H9 (cell line): ENCODE results near the gene HECTD3. TPM values are rescaled to one million over a fixed set of nuclear protein-coding genes. Genes with fewer than 3 reads are reported as not detected.

Experiments
- DNase-seq: peaks from one replicate; pipeline ENCODE4 v3.0.0-alpha.2; 2017
- H2AFZ ChIP-seq: one replicate; pipeline ENCODE4 v1.6.1; 2013; ENCODE audit warnings: mild to moderate bottlenecking, low read length, control low read depth, moderate library complexity
- H2AK5ac ChIP-seq: 2 replicates; pipeline ENCODE4 v1.6.1; 2013; ENCODE audit warnings: low read length, control low read depth, mixed read lengths; ENCODE audit not compliant: insufficient read length
- H2BK120ac ChIP-seq: one replicate; pipeline ENCODE4 v1.6.1; 2013; ENCODE audit warnings: low read depth, mild to moderate bottlenecking, low read length, control low read depth, inconsistent platforms; ENCODE audit not compliant: poor library complexity, severe bottlenecking
- H2BK12ac ChIP-seq: 2 replicates; pipeline ENCODE4 v1.6.1; 2013; ENCODE audit warnings: low read length, control low read depth, mixed read lengths, low read depth; ENCODE audit not compliant: insufficient read length
- H2BK15ac ChIP-seq: 2 replicates; pipeline ENCODE4 v1.6.1; 2013; ENCODE audit warnings: low read depth, low read length, control low read depth
- H2BK20ac ChIP-seq: one replicate; pipeline ENCODE4 v1.6.1; 2013; ENCODE audit warnings: low read depth, mild to moderate bottlenecking, low read length, control low read depth, inconsistent platforms; ENCODE audit not compliant: poor library complexity, severe bottlenecking
- H2BK5ac ChIP-seq: 2 replicates; pipeline ENCODE4 v1.6.1; 2013; ENCODE audit warnings: low read length, control low read depth, mixed read lengths; ENCODE audit not compliant: insufficient read length
- H3K14ac ChIP-seq: 2 replicates; pipeline ENCODE4 v1.6.1; 2013; ENCODE audit warnings: low read length, control low read depth; ENCODE audit not compliant: insufficient read depth
- H3K18ac ChIP-seq: 2 replicates; pipeline ENCODE4 v1.6.1; 2013; ENCODE audit warnings: low read depth, mild to moderate bottlenecking, mixed read lengths, low read length, control low read depth; ENCODE audit not compliant: insufficient read length
- H3K23ac ChIP-seq: 2 replicates; pipeline ENCODE4 v1.6.1; 2013; ENCODE audit warnings: low read length, control low read depth, mixed read lengths, low read depth; ENCODE audit not compliant: insufficient read length
- H3K23me2 ChIP-seq: 2 replicates; pipeline ENCODE4 v1.6.1; 2013; ENCODE audit warnings: low read depth, mild to moderate bottlenecking, mixed read lengths, low read length, control low read depth; ENCODE audit not compliant: insufficient read length, poor library complexity, severe bottlenecking
- H3K27ac ChIP-seq: 2 replicates; pipeline ENCODE4 v1.5.1; 2013; ENCODE audit warnings: low read length, control low read depth, mixed read lengths, low read depth; ENCODE audit not compliant: insufficient read length
- H3K27me3 ChIP-seq: 2 replicates; pipeline ENCODE4 v1.6.1; 2013; ENCODE audit warnings: low read length, control low read depth, inconsistent platforms; ENCODE audit not compliant: insufficient read depth
- H3K4ac ChIP-seq: 2 replicates; pipeline ENCODE4 v1.6.1; 2013; ENCODE audit warnings: low read depth, mild to moderate bottlenecking, control low read depth, inconsistent platforms, low read length, moderate library complexity
- H3K4me1 ChIP-seq: 2 replicates; pipeline ENCODE4 v1.6.1; 2013; ENCODE audit warnings: low read length, control low read depth, inconsistent platforms; ENCODE audit not compliant: insufficient read depth
- H3K4me2 ChIP-seq: 2 replicates; pipeline ENCODE4 v1.6.1; 2013; ENCODE audit warnings: low read length, control low read depth, mixed read lengths; ENCODE audit not compliant: insufficient read length, insufficient read depth
- H3K56ac ChIP-seq: 2 replicates; pipeline ENCODE4 v1.6.1; 2013; ENCODE audit warnings: low read depth, mild to moderate bottlenecking, mixed read lengths, low read length, control low read depth; ENCODE audit not compliant: insufficient read length
- H3K79me1 ChIP-seq: 2 replicates; pipeline ENCODE4 v1.6.1; 2013; ENCODE audit warnings: low read depth, mild to moderate bottlenecking, moderate library complexity, low read length, control low read depth, inconsistent platforms; ENCODE audit not compliant: insufficient read depth, poor library complexity, severe bottlenecking
- H3K79me2 ChIP-seq: 2 replicates; pipeline ENCODE4 v1.6.1; 2013; ENCODE audit warnings: low read length, control low read depth, inconsistent platforms; ENCODE audit not compliant: insufficient read depth
- H3K9ac ChIP-seq: 2 replicates; pipeline ENCODE4 v1.6.1; 2013; ENCODE audit warnings: low read length, control low read depth, mixed read lengths; ENCODE audit not compliant: insufficient read length; ENCODE audit errors: extremely low read depth
- H3K9me3 ChIP-seq: one replicate; pipeline ENCODE4 v1.6.1; 2013; ENCODE audit warnings: low read depth, low read length, inconsistent platforms; ENCODE audit not compliant: control insufficient read depth
- H3T11ph ChIP-seq: one replicate; pipeline ENCODE4 v1.6.1; 2013; ENCODE audit warnings: mild to moderate bottlenecking, low read length, control low read depth, inconsistent platforms
- H4K20me1 ChIP-seq: one replicate; pipeline ENCODE4 v1.6.1; 2013; ENCODE audit not compliant: control insufficient read depth, insufficient read length, insufficient read depth
- H4K5ac ChIP-seq: 2 replicates; pipeline ENCODE4 v1.6.1; 2013; ENCODE audit warnings: low read depth, mild to moderate bottlenecking, mixed read lengths, low read length, control low read depth; ENCODE audit not compliant: insufficient read length
- H4K8ac ChIP-seq: replicated peaks from 2 replicates; pipeline ENCODE4 v1.6.1; 2013; ENCODE audit warnings: low read length, control low read depth, mixed read lengths, low read depth; ENCODE audit not compliant: insufficient read length
- H4K91ac ChIP-seq: 2 replicates; pipeline ENCODE4 v1.6.1; 2013; ENCODE audit warnings: low read depth, mild to moderate bottlenecking, moderate library complexity, mixed read lengths, low read length, control low read depth; ENCODE audit not compliant: insufficient read length
- H3K27ac Mint-ChIP-seq, 3 experiments: 2 replicates in 2 of 3; 3 replicates in 1 of 3; pipeline ENCODE4 v1.8.0; 2020 to 2021; ENCODE audit warnings: mixed read lengths in 3 of 3, mild to moderate bottlenecking in 1 of 3, moderate library complexity in 1 of 3
- H3K27me3 Mint-ChIP-seq: 2 replicates; pipeline ENCODE4 v1.8.0; 2021; ENCODE audit warnings: low read depth, mild to moderate bottlenecking, moderate library complexity, mixed read lengths
- H3K36me3 Mint-ChIP-seq, 3 experiments: 2 replicates in 2 of 3; 3 replicates in 1 of 3; pipeline ENCODE4 v1.8.0; 2020 to 2021; ENCODE audit warnings: low read depth in 3 of 3, mixed read lengths in 3 of 3; ENCODE audit not compliant: insufficient read depth in 1 of 3
- H3K4me1 Mint-ChIP-seq, 2 experiments: 2 replicates each; pipeline ENCODE4 v1.8.0; 2020; ENCODE audit warnings: mixed read lengths in 2 of 2
- H3K4me3 Mint-ChIP-seq, 2 experiments: 2 replicates in 1 of 2; 3 replicates in 1 of 2; pipeline ENCODE4 v1.8.0; 2020 to 2021; ENCODE audit warnings: mild to moderate bottlenecking in 2 of 2, mixed read lengths in 2 of 2, moderate library complexity in 1 of 2
- H3K9me3 Mint-ChIP-seq, 2 experiments: 2 replicates in 1 of 2; 3 replicates in 1 of 2; pipeline ENCODE4 v1.8.0; 2020; ENCODE audit warnings: mild to moderate bottlenecking in 2 of 2, mixed read lengths in 2 of 2, moderate library complexity in 1 of 2
- WGBS: extraction: QIAGEN DNeasy Blood & Tissue Kit; methylation state at CpG from one replicate; pipeline ENCODE4 v1.1.7; 2013; ENCODE audit warnings: missing lambda C conversion rate, low lambda C conversion rate, mixed read lengths; ENCODE audit not compliant: insufficient read length; ENCODE audit errors: extremely low coverage; 5-methylcytosine and 5-hydroxymethylcytosine counted together
- total RNA-seq: library from RNA; stranded (reverse); gene quantifications from 2 replicates; pipeline ENCODE4 v1.2.1, GENCODE V29; 2021
- TF ChIP-seq, protein P1 (sequence below): fragments of 200-600 bp; sonication (generic); conservative IDR thresholded peaks from 3 replicates; pipeline ENCODE4 v1.8.0; 2021; ENCODE audit warnings: antibody characterized with exemption, mild to moderate bottlenecking

Gene HECTD3
- total RNA-seq, 1 experiment from 2014 or later, result 36.0 TPM

DNA sequence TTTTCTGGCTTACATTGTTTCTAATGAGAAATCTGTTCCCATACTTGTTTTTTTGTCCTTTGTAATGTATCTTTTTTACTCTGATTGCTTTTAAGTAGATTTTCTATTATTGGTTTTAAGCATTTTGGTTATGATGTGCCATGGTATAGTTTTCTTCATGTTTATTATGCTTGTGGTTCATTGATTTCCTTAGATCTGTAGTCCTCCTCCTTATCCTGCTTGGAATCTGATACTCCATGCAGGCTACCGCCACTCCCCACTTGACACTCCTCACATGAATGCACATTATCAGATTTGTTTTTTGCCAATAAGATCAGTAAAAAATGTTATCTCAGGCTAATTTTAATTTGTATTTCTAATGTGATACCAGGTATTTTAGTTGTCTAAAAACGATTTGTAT lies 21.7 kb upstream of the HECTD3 start:
- Histone ChIP-seq H3K18ac (no peak overlapping the region), H2AFZ (no peak overlapping the region), H3K79me2 (no peaks in the 10 kb centered on the region), H3K23ac (no peak overlapping the region), H3K4me2 (no peak overlapping the region), H3T11ph (no peak overlapping the region), H3K4me1 (no peaks in the 10 kb centered on the region), H3K27me3 (no peaks in the 10 kb centered on the region), H2BK12ac (no peak overlapping the region), H3K23me2 (no peaks in the 10 kb centered on the region), H3K14ac (no peak overlapping the region), H3K27ac (no peak overlapping the region), H3K9ac (no peak overlapping the region), H4K91ac (no peak overlapping the region), H2BK15ac (no peak overlapping the region), H2AK5ac (no peak overlapping the region), H3K56ac (no peak overlapping the region), H3K79me1 (no peaks in the 10 kb centered on the region), H3K4ac (no peak overlapping the region), H2BK20ac (no peak overlapping the region), H4K8ac (no peak overlapping the region), H3K9me3 (no peaks in the 10 kb centered on the region), H2BK120ac (no peak overlapping the region), H2BK5ac (no peak overlapping the region), H4K20me1 (no peaks in the 10 kb centered on the region), H4K5ac (no peak overlapping the region)
- H3K36me3 Mint-ChIP-seq, result no peaks in the 10 kb centered on the region
- H3K27me3 Mint-ChIP-seq, result no peaks in the 10 kb centered on the region
- DNase-seq, result no peak
- H3K27ac Mint-ChIP-seq, result 0 out of 7 replicates have a peak overlapping the region, but pooled peaks of 1 of the 3 experiments have one; percentile 12
- no peak overlapping the region for H3K4me3 Mint-ChIP-seq
- TF ChIP-seq, protein P1, sequence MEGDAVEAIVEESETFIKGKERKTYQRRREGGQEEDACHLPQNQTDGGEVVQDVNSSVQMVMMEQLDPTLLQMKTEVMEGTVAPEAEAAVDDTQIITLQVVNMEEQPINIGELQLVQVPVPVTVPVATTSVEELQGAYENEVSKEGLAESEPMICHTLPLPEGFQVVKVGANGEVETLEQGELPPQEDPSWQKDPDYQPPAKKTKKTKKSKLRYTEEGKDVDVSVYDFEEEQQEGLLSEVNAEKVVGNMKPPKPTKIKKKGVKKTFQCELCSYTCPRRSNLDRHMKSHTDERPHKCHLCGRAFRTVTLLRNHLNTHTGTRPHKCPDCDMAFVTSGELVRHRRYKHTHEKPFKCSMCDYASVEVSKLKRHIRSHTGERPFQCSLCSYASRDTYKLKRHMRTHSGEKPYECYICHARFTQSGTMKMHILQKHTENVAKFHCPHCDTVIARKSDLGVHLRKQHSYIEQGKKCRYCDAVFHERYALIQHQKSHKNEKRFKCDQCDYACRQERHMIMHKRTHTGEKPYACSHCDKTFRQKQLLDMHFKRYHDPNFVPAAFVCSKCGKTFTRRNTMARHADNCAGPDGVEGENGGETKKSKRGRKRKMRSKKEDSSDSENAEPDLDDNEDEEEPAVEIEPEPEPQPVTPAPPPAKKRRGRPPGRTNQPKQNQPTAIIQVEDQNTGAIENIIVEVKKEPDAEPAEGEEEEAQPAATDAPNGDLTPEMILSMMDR, result no peak
- no CpG with 5 or more reads among the region's 2 CpGs for WGBS
- no peaks in the 10 kb centered on the region for H3K4me1 Mint-ChIP-seq
- H3K9me3 Mint-ChIP-seq, result no peaks in the 10 kb centered on the region
